Measurements from ENCODE around the gene TXNDC5.

DNA sequence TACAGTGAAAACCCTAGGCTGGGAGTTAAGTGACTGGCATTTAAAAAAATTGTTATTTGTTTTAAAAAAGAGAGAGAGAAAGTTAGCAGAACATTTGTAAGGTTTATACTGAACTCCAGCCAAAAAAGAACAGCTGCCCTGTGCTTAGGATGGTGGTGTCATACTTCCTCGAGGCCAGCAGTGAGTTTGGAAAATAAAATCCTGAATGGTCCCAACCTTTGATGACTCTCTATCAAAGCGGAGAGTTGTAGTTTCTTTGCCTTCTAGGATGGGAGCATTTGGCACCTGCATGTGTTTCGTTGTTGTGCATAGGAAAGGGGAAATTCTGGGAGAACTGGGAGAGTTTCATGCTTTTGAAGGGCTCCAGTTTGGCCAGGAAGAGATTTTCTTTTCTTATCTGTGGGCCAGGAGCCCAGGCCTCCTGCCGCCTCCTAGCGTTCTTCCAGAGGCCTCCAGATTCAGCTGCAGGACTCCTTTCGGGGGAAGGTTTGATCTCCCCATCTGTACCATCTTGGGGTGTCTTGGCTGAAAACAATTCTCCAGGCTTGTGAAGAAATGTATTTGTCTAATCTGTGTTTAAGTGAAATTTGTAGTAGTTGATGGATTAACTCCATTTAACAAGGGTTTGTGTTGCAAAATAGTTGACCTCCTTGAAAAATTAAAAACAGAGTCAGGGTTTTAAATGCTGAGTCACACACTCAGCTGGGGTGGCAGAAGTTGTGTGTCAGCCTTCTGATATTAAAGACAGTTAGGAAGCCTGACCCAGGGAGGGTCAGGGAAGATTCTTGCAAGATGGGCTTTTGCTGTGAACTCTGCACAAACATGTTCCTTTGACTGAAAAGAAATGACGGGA is 63.4 kb downstream of the TXNDC5 start:
- TF ChIP-seq L3MBTL2 (IDR thresholded peaks at IDR 0.05), result no peak; the same call in 1 of the 2 replicates
- TF ChIP-seq ARID2 (IDR thresholded peaks at IDR 0.05), result no peak
- TF ChIP-seq ZNF354B (CRISPR knock-in tag; IDR thresholded peaks at IDR 0.05), result no peak
- TF ChIP-seq, protein P1, sequence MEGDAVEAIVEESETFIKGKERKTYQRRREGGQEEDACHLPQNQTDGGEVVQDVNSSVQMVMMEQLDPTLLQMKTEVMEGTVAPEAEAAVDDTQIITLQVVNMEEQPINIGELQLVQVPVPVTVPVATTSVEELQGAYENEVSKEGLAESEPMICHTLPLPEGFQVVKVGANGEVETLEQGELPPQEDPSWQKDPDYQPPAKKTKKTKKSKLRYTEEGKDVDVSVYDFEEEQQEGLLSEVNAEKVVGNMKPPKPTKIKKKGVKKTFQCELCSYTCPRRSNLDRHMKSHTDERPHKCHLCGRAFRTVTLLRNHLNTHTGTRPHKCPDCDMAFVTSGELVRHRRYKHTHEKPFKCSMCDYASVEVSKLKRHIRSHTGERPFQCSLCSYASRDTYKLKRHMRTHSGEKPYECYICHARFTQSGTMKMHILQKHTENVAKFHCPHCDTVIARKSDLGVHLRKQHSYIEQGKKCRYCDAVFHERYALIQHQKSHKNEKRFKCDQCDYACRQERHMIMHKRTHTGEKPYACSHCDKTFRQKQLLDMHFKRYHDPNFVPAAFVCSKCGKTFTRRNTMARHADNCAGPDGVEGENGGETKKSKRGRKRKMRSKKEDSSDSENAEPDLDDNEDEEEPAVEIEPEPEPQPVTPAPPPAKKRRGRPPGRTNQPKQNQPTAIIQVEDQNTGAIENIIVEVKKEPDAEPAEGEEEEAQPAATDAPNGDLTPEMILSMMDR (IDR thresholded peaks at IDR 0.05 in 2 of 3, conservative IDR thresholded peaks at IDR 0.05 in 1 of 3; ENCODE audit: insufficient read depth in 2 of 3, low read depth in 1 of 3, low read length in 3 of 3), result peak; percentile 29 to 60 (median 57); a peak in 4 of 6 replicates
- TF ChIP-seq, protein P2, sequence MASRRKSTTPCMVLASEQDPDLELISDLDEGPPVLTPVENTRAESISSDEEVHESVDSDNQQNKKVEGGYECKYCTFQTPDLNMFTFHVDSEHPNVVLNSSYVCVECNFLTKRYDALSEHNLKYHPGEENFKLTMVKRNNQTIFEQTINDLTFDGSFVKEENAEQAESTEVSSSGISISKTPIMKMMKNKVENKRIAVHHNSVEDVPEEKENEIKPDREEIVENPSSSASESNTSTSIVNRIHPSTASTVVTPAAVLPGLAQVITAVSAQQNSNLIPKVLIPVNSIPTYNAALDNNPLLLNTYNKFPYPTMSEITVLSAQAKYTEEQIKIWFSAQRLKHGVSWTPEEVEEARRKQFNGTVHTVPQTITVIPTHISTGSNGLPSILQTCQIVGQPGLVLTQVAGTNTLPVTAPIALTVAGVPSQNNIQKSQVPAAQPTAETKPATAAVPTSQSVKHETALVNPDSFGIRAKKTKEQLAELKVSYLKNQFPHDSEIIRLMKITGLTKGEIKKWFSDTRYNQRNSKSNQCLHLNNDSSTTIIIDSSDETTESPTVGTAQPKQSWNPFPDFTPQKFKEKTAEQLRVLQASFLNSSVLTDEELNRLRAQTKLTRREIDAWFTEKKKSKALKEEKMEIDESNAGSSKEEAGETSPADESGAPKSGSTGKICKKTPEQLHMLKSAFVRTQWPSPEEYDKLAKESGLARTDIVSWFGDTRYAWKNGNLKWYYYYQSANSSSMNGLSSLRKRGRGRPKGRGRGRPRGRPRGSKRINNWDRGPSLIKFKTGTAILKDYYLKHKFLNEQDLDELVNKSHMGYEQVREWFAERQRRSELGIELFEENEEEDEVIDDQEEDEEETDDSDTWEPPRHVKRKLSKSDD (conservative IDR thresholded peaks at IDR 0.05; ENCODE audit: low read length), result no peak
- TF ChIP-seq, protein P3, sequence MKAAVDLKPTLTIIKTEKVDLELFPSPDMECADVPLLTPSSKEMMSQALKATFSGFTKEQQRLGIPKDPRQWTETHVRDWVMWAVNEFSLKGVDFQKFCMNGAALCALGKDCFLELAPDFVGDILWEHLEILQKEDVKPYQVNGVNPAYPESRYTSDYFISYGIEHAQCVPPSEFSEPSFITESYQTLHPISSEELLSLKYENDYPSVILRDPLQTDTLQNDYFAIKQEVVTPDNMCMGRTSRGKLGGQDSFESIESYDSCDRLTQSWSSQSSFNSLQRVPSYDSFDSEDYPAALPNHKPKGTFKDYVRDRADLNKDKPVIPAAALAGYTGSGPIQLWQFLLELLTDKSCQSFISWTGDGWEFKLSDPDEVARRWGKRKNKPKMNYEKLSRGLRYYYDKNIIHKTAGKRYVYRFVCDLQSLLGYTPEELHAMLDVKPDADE (conservative IDR thresholded peaks at IDR 0.05; ENCODE audit: control insufficient read depth, low read depth, low read length), result no peak
- TF ChIP-seq MAFF (IDR thresholded peaks at IDR 0.05; ENCODE audit: low read length), result peak; percentile 78
- no peak for TF ChIP-seq HMG20A (CRISPR knock-in tag; conservative IDR thresholded peaks at IDR 0.05)
- TF ChIP-seq POLR2AphosphoS5 (IDR thresholded peaks at IDR 0.05; ENCODE audit: control insufficient read depth, insufficient read depth, low read depth, low read length), result no peak
- TF ChIP-seq KDM4B (IDR thresholded peaks at IDR 0.05; ENCODE audit: borderline replicate concordance in 2 of 2, low read depth in 1 of 2), result no peak
- TF ChIP-seq SMAD1 (IDR thresholded peaks at IDR 0.05; ENCODE audit: low read depth, low read length, partially characterized antibody), result no peak
- TF ChIP-seq PTRF (tag; IDR thresholded peaks at IDR 0.05), result no peak
- no peak for TF ChIP-seq FIP1L1 (IDR thresholded peaks at IDR 0.05; ENCODE audit: low read depth, low read length, poor library complexity, severe bottlenecking)
